ENCODE results near the gene PRPH. TPM values are rescaled to one million over a fixed set of nuclear protein-coding genes. Genes with fewer than 3 reads are reported as not detected.

The PRPH gene
- total RNA-seq, 4 donors from 2014 or later = 1.1 to 1.5 TPM; not detected in 2

- Histone ChIP-seq H3K4me3 (peak overlapping the region; percentile 78), H3K27me3 (no peaks in the 10 kb centered on the region), H3K36me3 (no peaks in the 10 kb centered on the region), H3K4me1 (peaks cover 16% of the 10 kb centered on the region), H3K9me3 (no peaks in the 10 kb centered on the region), H3K27ac (no peak overlapping the region)
- 27% methylated on average over 12 of the region's 12 CpGs for WGBS
- no peak for TF ChIP-seq POLR2A (IDR thresholded peaks at IDR 0.05)
- no peak for TF ChIP-seq EP300 (IDR thresholded peaks at IDR 0.05)
- no peak for TF ChIP-seq POLR2AphosphoS5 (IDR thresholded peaks at IDR 0.05)
- no peak for TF ChIP-seq CTCF (IDR thresholded peaks at IDR 0.05)
- DNase-seq (ENCODE audit: low spot score in 2 of 2) = no peak
These were observed 27.4 kb downstream of the PRPH start for GRCh38 chr12:49322367-49322707.

GRCh38 chr12:49322708-49323523 lies 28.0 kb downstream of the PRPH start, which contains the start of gene TROAP:
Gene TROAP, plus strand, starts transcription at chr12:49323255. Its CDS starts 354 bp downstream, at chr12:49323609.
- no peaks in the 10 kb centered on the region for H3K9me3 ChIP-seq
- DNase-seq (ENCODE audit: low spot score in 2 of 2) = peak; percentile 98 to 99
- peak within 1 kb of the TSS; percentile 78 for H3K4me3 ChIP-seq
- H3K36me3 ChIP-seq = no peaks in the 10 kb centered on the region
- peak within 1 kb of the TSS; percentile 56 for H3K27ac ChIP-seq
- peak in 1 of 3 donors; percentile 18 for TF ChIP-seq POLR2AphosphoS5 (IDR thresholded peaks at IDR 0.05)
- TF ChIP-seq EP300 (IDR thresholded peaks at IDR 0.05) = no peak
- TF ChIP-seq CTCF (IDR thresholded peaks at IDR 0.05) = no peak
- TF ChIP-seq POLR2A (IDR thresholded peaks at IDR 0.05) = no peak
- H3K27me3 ChIP-seq = no peaks in the 10 kb centered on the region
- peaks cover 16% of the 10 kb centered on the region for H3K4me1 ChIP-seq
- 0% methylated on average over 43 of the region's 65 CpGs for WGBS

- Histone ChIP-seq H3K27ac (no peak overlapping the region), H3K4me3 (peak overlapping the region; percentile 78), H3K27me3 (no peaks in the 10 kb centered on the region), H3K9me3 (no peaks in the 10 kb centered on the region), H3K4me1 (peaks cover 16% of the 10 kb centered on the region), H3K36me3 (no peaks in the 10 kb centered on the region)
- WGBS = 16% methylated on average over 18 of the region's 19 CpGs
- DNase-seq (ENCODE audit: low spot score in 2 of 2) = no peak
- TF ChIP-seq EP300 (IDR thresholded peaks at IDR 0.05) (no peak), POLR2A (IDR thresholded peaks at IDR 0.05) (no peak), CTCF (IDR thresholded peaks at IDR 0.05) (no peak), POLR2AphosphoS5 (IDR thresholded peaks at IDR 0.05) (no peak)
These were observed 28.7 kb downstream of the PRPH start for GRCh38 chr12:49323524-49324097.

- peaks cover 16% of the 10 kb centered on the region for H3K4me1 ChIP-seq
- WGBS = 85% methylated on average over 2 of the region's 6 CpGs
- DNase-seq (ENCODE audit: low spot score in 2 of 2) = no peak
- no peak overlapping the region for H3K4me3 ChIP-seq
- TF ChIP-seq POLR2A (IDR thresholded peaks at IDR 0.05) (no peak), POLR2AphosphoS5 (IDR thresholded peaks at IDR 0.05) (no peak), EP300 (IDR thresholded peaks at IDR 0.05) (no peak), CTCF (IDR thresholded peaks at IDR 0.05) (no peak)
- no peaks in the 10 kb centered on the region for H3K27me3 ChIP-seq
- H3K9me3 ChIP-seq = no peaks in the 10 kb centered on the region
- H3K36me3 ChIP-seq = no peaks in the 10 kb centered on the region
- no peak overlapping the region for H3K27ac ChIP-seq
These were observed 30.7 kb downstream of the PRPH start for GRCh38 chr12:49325606-49326005.

GRCh38 chr12:49327368-49327767 lies 32.4 kb downstream of the PRPH start:
- H3K4me3 ChIP-seq = no peak overlapping the region
- peaks cover 27% of the 10 kb centered on the region for H3K4me1 ChIP-seq
- no peak overlapping the region for H3K27ac ChIP-seq
- no peaks in the 10 kb centered on the region for H3K27me3 ChIP-seq
- no peaks in the 10 kb centered on the region for H3K9me3 ChIP-seq
- TF ChIP-seq EP300 (IDR thresholded peaks at IDR 0.05) = no peak
- TF ChIP-seq POLR2A (IDR thresholded peaks at IDR 0.05) = no peak
- no peak for TF ChIP-seq POLR2AphosphoS5 (IDR thresholded peaks at IDR 0.05)
- no peak for TF ChIP-seq CTCF (IDR thresholded peaks at IDR 0.05)
- H3K36me3 ChIP-seq = no peaks in the 10 kb centered on the region
- DNase-seq (ENCODE audit: low spot score in 2 of 2) = peak; percentile 9 to 26

All from suprapubic skin (tissue), 4 donors.